ENCODE data around the gene PRMT9.

Gene PRMT9

GRCh38 chr4:147658501-147658900 lies 25.5 kb downstream of the PRMT9 start:
- no peak for DNase-seq (ENCODE audit: low spot score)
- TF ChIP-seq CTCF (IDR thresholded peaks at IDR 0.05; ENCODE audit: borderline replicate concordance, control extremely low read depth, extremely low read depth, insufficient read depth, missing control alignments), result no peak
- in situ Hi-C loops (cut with MboI; ENCODE audit: low sequenced_read_pairs, unreplicated experiment), result no loop called here

GRCh38 chr4:147655639-147656038 lies 28.3 kb downstream of the PRMT9 start:
- in situ Hi-C loops (cut with MboI; ENCODE audit: low sequenced_read_pairs, unreplicated experiment), result no loop called here
- no peak for TF ChIP-seq CTCF (IDR thresholded peaks at IDR 0.05; ENCODE audit: borderline replicate concordance, control extremely low read depth, extremely low read depth, insufficient read depth, missing control alignments)
- DNase-seq (ENCODE audit: low spot score), result no peak

GRCh38 chr4:147651563-147651962 lies 32.4 kb downstream of the PRMT9 start:
- in situ Hi-C loops (cut with MboI; ENCODE audit: low sequenced_read_pairs, unreplicated experiment), result no loop called here
- DNase-seq (ENCODE audit: low spot score), result no peak
- no peak for TF ChIP-seq CTCF (IDR thresholded peaks at IDR 0.05; ENCODE audit: borderline replicate concordance, control extremely low read depth, extremely low read depth, insufficient read depth, missing control alignments)

- TF ChIP-seq CTCF (IDR thresholded peaks at IDR 0.05; ENCODE audit: borderline replicate concordance, control extremely low read depth, extremely low read depth, insufficient read depth, missing control alignments), result no peak
- in situ Hi-C loops (cut with MboI; ENCODE audit: low sequenced_read_pairs, unreplicated experiment), result no loop called here
- DNase-seq (ENCODE audit: low spot score), result no peak
These were observed 35.3 kb downstream of the PRMT9 start for GRCh38 chr4:147648656-147649055.

GRCh38 chr4:147645099-147645498 lies 38.9 kb downstream of the PRMT9 start:
- TF ChIP-seq CTCF (IDR thresholded peaks at IDR 0.05; ENCODE audit: borderline replicate concordance, control extremely low read depth, extremely low read depth, insufficient read depth, missing control alignments), result no peak
- DNase-seq (ENCODE audit: low spot score), result no peak
- in situ Hi-C loops (cut with MboI; ENCODE audit: low sequenced_read_pairs, unreplicated experiment), result no loop called here

- in situ Hi-C loops (cut with MboI; ENCODE audit: low sequenced_read_pairs, unreplicated experiment), result no loop called here
- TF ChIP-seq CTCF (IDR thresholded peaks at IDR 0.05; ENCODE audit: borderline replicate concordance, control extremely low read depth, extremely low read depth, insufficient read depth, missing control alignments), result no peak
- no peak for DNase-seq (ENCODE audit: low spot score)
These were observed 39.5 kb downstream of the PRMT9 start for GRCh38 chr4:147644471-147644870.

GRCh38 chr4:147643616-147644015 lies 40.3 kb downstream of the PRMT9 start:
- in situ Hi-C loops (cut with MboI; ENCODE audit: low sequenced_read_pairs, unreplicated experiment), result no loop called here
- DNase-seq (ENCODE audit: low spot score), result no peak
- no peak for TF ChIP-seq CTCF (IDR thresholded peaks at IDR 0.05; ENCODE audit: borderline replicate concordance, control extremely low read depth, extremely low read depth, insufficient read depth, missing control alignments)
